Camera-type eye (tissue), 1 donor: ENCODE measurements around the gene SNX27. TPM values are rescaled to one million over a fixed set of nuclear protein-coding genes. Genes with fewer than 3 reads are reported as not detected.

ENCODE experiments used
- total RNA-seq: library from RNA; depleted of rRNA; stranded (reverse); fragments of >200 nt; gene quantifications from one replicate; pipeline ENCODE4 v1.2.3, GENCODE V29; 2014

The SNX27 gene
- 72.8 TPM for total RNA-seq

DNA sequence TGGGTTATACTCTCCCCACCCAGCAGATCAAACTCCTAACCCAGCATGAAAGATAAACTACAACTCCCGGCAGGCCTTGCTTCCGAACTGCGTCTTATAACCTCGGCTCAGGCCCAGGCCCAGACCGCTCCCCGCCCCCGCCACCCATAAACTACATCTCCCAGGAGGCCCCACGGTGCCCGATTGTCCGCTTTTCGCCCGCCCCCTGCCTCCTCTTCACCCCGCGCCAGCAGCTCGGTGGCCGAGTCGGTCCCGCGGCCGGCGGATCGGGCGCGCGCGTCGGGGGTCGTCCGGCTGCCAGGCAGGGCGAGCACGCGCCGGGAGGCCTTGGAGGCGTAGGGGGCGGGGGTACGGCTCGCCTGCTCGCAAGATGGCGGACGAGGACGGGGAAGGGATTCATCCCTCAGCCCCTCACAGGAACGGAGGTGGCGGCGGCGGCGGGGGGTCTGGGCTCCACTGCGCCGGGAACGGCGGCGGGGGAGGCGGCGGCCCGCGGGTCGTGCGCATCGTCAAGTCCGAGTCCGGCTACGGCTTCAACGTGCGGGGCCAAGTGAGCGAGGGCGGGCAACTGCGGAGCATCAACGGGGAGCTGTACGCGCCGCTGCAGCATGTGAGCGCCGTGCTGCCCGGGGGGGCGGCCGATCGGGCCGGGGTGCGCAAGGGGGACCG, at the start of gene SNX27:
Gene SNX27 (plus strand): TSS at position 219 of the 669 bp plus-strand sequence. CDS start 152 bp downstream, at position 371.

GRCh38 chr1:151716771-151717631, 105.2 kb downstream of the SNX27 start, which contains the start of gene CELF3:
CELF3 (minus strand) TSS chr1:151716803; CDS start chr1:151716020, 783 bp downstream.

DNA sequence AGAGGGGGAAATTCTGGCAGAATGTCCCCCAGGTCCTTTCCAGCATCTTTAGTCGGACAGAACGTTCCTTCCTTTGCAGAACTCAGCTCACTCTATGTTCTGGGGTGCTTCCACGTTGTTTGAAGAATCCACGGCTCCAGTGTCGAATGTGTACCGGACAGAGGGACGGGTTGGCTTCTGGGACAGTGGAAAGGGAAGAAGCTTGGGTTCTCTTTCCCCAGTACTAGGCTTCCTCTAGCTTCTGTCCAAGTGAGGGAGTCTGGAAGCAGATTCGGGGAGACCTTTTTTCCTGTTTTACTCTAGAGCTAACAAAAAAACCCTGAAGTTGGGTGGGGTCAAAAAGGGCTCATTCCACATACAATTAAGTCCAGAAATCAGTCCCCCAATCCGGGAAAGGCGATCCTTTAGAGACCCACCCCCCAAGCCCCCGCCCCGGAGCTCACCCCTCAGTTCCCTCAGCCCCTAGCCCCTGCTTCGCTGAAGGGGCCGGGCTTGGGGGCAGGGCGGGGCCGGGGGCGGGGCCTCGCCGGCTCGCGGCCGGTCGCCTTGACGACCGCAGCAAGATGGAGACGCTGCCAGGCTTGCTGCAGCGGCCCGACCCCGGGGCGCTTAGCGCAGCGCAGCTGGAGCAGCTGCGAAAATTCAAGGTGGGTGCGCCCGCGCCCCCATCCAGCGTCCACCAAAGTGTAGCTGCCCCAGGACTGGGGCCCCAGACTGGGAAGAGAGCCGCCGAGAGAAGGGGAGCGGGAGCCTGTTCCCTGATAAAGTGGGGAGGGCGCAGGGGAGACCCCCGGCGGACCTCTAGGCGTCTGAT, 109.3 kb downstream of the SNX27 start, which contains the start of gene RIIAD1:
Gene RIIAD1 (plus strand): TSS at position 549 of the 814 bp plus-strand sequence. CDS start 15 bp downstream, at position 564.

Other genes with a start within 250 kb of the SNX27 start
- gene SELENBP1, start 239.3 kb upstream of the SNX27 start, total RNA-seq: 30.8 TPM
- 169 TPM for gene PSMB4, start 212.5 kb upstream of the SNX27 start, total RNA-seq
- 117 TPM for gene POGZ, start 152.6 kb upstream of the SNX27 start, total RNA-seq
- gene CGN, start 100.7 kb upstream of the SNX27 start, total RNA-seq: 27.3 TPM
- gene TUFT1, start 71.7 kb upstream of the SNX27 start, total RNA-seq: 16.2 TPM
- gene CELF3, start 104.8 kb downstream of the SNX27 start, total RNA-seq: 39.4 TPM
- not detected for gene RIIAD1, start 109.5 kb downstream of the SNX27 start, total RNA-seq
- 55.3 TPM for gene MRPL9, start 151.4 kb downstream of the SNX27 start, total RNA-seq
- 12.3 TPM for gene TDRKH, start 178.4 kb downstream of the SNX27 start, total RNA-seq
- not detected for gene LINGO4, start 193.4 kb downstream of the SNX27 start, total RNA-seq
- 1.6 TPM for gene RORC, start 219.8 kb downstream of the SNX27 start, total RNA-seq
- gene C2CD4D, start 227.8 kb downstream of the SNX27 start, total RNA-seq: 0.27 TPM
- gene THEM5, start 241.7 kb downstream of the SNX27 start, total RNA-seq: not detected